ENCODE measurements around the gene GSTM4.
"Not testable (repeated sequence)": the region's sequence is repeated elsewhere in the genome, so short reads cannot be mapped to it uniquely, and the experiment has no call there.

Gene GSTM4

GRCh38 chr1:109687641-109688499 is 32.0 kb downstream of the GSTM4 start, which contains the start of gene GSTM1:
Gene GSTM1 (plus strand): TSS chr1:109687817. CDS start chr1:109687874, 57 bp downstream.
- no peak for TF ChIP-seq CTCF (IDR thresholded peaks at IDR 0.05; ENCODE audit: control insufficient read depth, extremely low read depth, insufficient read depth)
- no peak within 1 kb of the TSS for H3K4me3 ChIP-seq (ENCODE audit: low read depth, low read length)
- DNase-seq (ENCODE audit: low read depth) = no peak

- no peak for DNase-seq (ENCODE audit: low read depth)
- no peak overlapping the region for H3K4me3 ChIP-seq (ENCODE audit: low read depth, low read length)
- no peak for TF ChIP-seq CTCF (IDR thresholded peaks at IDR 0.05; ENCODE audit: control insufficient read depth, extremely low read depth, insufficient read depth)
These were observed 34.0 kb downstream of the GSTM4 start for GRCh38 chr1:109689844-109690405.

- TF ChIP-seq CTCF (IDR thresholded peaks at IDR 0.05; ENCODE audit: control insufficient read depth, extremely low read depth, insufficient read depth) = no peak
- H3K4me3 ChIP-seq (ENCODE audit: low read depth, low read length) = no peak overlapping the region
- DNase-seq (ENCODE audit: low read depth) = no peak
These were observed 35.9 kb downstream of the GSTM4 start for GRCh38 chr1:109691759-109692158.

GRCh38 chr1:109694400-109694799 is 38.5 kb downstream of the GSTM4 start:
- not testable (repeated sequence) for H3K4me3 ChIP-seq (ENCODE audit: low read depth, low read length); DNase-seq (ENCODE audit: low read depth)

- not testable (repeated sequence) for H3K4me3 ChIP-seq (ENCODE audit: low read depth, low read length); DNase-seq (ENCODE audit: low read depth)
These were observed 39.2 kb downstream of the GSTM4 start for GRCh38 chr1:109695138-109695537.

GRCh38 chr1:109697066-109697465 is 41.2 kb downstream of the GSTM4 start:
- TF ChIP-seq CTCF (IDR thresholded peaks at IDR 0.05; ENCODE audit: control insufficient read depth, extremely low read depth, insufficient read depth) = no peak
- no peak overlapping the region for H3K4me3 ChIP-seq (ENCODE audit: low read depth, low read length)
- DNase-seq (ENCODE audit: low read depth) = no peak

GRCh38 chr1:109697861-109698260 is 42.0 kb downstream of the GSTM4 start:
- not testable (repeated sequence) for H3K4me3 ChIP-seq (ENCODE audit: low read depth, low read length); DNase-seq (ENCODE audit: low read depth)

GRCh38 chr1:109702940-109703339 is 47.0 kb downstream of the GSTM4 start:
- H3K4me3 ChIP-seq (ENCODE audit: low read depth, low read length); DNase-seq (ENCODE audit: low read depth): not testable (repeated sequence)

GRCh38 chr1:109704173-109704572 is 48.3 kb downstream of the GSTM4 start:
- TF ChIP-seq CTCF (IDR thresholded peaks at IDR 0.05; ENCODE audit: control insufficient read depth, extremely low read depth, insufficient read depth) = 0 out of 2 replicates have a peak, but pooled peaks have one; percentile 9
- H3K4me3 ChIP-seq (ENCODE audit: low read depth, low read length) = no peak overlapping the region
- DNase-seq (ENCODE audit: low read depth) = no peak
